AG09319 (cell line): ENCODE measurements around the gene TMEM97.

Experiments used
- DNase-seq: peaks from one replicate; pipeline ENCODE4 v3.0.0-alpha.2; 2010; ENCODE audit warnings: low read depth; ENCODE audit errors: extremely low read depth
- TF ChIP-seq, protein P1 (sequence below): IDR thresholded peaks from 2 replicates; pipeline ENCODE4 v1.5.1; 2011; ENCODE audit warnings: low read depth, mild to moderate bottlenecking, inconsistent platforms, low read length, moderate library complexity

Gene TMEM97

DNA sequence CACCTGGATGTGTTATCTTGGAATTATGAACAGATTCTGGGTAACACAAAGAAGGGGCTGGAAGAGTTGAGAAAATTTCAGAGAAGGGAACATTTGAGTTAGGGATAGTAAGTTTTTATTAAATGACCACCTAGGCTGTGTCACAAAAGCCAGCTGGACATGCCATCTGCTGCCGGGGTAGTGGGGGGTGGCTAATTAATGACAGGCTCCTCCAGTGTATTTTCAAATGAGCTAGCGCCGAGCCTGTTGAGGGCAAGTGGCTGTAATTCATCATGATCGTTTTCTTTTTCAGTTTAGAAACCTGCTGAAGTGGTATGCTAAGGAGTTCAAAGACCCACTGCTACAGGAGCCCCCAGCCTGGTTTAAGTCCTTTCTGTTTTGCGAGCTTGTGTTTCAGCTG, 6.2 kb downstream of the TMEM97 start:
- TF ChIP-seq, protein P1, sequence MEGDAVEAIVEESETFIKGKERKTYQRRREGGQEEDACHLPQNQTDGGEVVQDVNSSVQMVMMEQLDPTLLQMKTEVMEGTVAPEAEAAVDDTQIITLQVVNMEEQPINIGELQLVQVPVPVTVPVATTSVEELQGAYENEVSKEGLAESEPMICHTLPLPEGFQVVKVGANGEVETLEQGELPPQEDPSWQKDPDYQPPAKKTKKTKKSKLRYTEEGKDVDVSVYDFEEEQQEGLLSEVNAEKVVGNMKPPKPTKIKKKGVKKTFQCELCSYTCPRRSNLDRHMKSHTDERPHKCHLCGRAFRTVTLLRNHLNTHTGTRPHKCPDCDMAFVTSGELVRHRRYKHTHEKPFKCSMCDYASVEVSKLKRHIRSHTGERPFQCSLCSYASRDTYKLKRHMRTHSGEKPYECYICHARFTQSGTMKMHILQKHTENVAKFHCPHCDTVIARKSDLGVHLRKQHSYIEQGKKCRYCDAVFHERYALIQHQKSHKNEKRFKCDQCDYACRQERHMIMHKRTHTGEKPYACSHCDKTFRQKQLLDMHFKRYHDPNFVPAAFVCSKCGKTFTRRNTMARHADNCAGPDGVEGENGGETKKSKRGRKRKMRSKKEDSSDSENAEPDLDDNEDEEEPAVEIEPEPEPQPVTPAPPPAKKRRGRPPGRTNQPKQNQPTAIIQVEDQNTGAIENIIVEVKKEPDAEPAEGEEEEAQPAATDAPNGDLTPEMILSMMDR = no peak
- DNase-seq = no peak

- DNase-seq = no peak
- TF ChIP-seq, protein P1 = no peak
These were observed 7.1 kb downstream of the TMEM97 start for GRCh38 chr17:28326114-28326513.

DNA sequence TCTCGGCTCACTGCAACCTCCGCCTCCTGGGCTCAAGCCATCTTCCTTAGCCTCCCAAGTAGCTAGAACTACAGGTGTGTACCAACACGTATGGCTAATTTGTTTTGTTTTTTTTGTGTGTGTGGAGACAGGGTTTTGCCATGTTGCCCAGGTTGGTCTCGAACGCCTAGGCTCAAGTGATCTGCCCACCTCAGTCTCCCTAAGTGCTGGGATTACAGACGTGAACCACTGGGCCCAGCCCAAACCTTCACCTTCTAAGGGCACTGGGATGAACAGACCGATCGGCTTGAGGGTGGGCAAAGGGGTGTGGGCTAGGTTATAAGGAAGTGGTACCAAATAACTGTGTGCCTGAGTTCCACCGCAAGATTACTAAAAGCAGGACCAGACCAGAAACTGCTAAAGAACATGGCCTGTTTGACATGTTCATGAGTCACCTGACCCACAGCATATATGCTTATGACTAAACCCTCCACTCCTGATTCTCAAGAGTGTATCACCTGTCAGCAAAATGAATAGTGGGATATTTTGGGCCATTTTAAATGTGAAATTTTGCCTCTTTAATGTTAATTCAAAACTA, 8.1 kb downstream of the TMEM97 start:
- DNase-seq = no peak
- TF ChIP-seq, protein P1 = no peak

- TF ChIP-seq, protein P1 = no peak; the same call in 1 of the 2 replicates
- DNase-seq = no peak
These were observed 8.7 kb downstream of the TMEM97 start for GRCh38 chr17:28327709-28328108.

DNA sequence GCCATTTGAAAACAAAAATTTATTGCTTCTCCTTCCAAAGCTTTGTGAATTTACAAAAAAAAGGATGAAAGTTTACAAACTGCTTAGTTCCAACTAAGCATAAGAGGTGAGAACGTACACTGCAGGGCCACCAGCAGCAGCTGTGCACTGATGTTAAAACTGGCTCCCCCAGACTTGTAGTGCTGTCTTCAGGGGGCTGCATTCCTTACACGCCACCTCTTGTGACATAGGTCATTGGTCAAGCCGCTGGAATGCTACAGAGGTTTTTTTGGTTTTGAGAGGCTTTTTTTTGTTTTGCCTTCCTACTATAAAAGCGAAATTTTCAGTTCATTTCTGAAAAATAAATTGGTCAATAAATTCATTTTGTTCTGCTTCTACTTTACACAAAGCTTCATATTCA, 9.3 kb downstream of the TMEM97 start:
- TF ChIP-seq, protein P1 = no peak

GRCh38 chr17:28330671-28331070, 11.7 kb downstream of the TMEM97 start:
- TF ChIP-seq, protein P1 = no peak

More for the DNA sequence above, 9.3 kb downstream of the TMEM97 start:
- DNase-seq = no peak

GRCh38 chr17:28331891-28332420, 13.0 kb downstream of the TMEM97 start:
- DNase-seq = no peak
- TF ChIP-seq, protein P1 = no peak

More at GRCh38 chr17:28330671-28331070, 11.7 kb downstream of the TMEM97 start:
- no peak for DNase-seq
